HepG2 (cell line): Measurements from ENCODE around the gene AMER2. TPM values are rescaled to one million over a fixed set of nuclear protein-coding genes. Genes with fewer than 3 reads are reported as not detected.

Experiments
- ATAC-seq: fragments of 200-7000 bp; cut with Tn5 transposase; 3 replicates; pipeline ENCODE4 v1.9.1; 2020; ENCODE audit warnings: mild to moderate bottlenecking, moderate library complexity
- BruUV-seq: library from RNA; stranded (reverse); fragments of 400-500 nt; replicated peaks from 2 replicates; lab custom pipeline; 2021; lab: Mats Ljungman, UMichigan
- CTCF ChIA-PET: fragments of 300-600 bp; formaldehyde crosslinking; extraction: SDS; loops from one replicate; lab custom pipeline; 2021; ENCODE audit warnings: low total read pairs, inconsistent platforms, low intra/inter-chr PET ratio; lab: Yijun Ruan, JAX
- POLR2A ChIA-PET: fragments of 350-600 bp; sonication (Branson Sonifier 250); formaldehyde crosslinking; loops from one replicate; lab custom pipeline; 2020; ENCODE audit warnings: antibody characterized with exemption, inconsistent platforms; lab: Yijun Ruan, JAX
- DNase-seq: peaks from one replicate; pipeline ENCODE4 v3.0.0-alpha.2; 2015; ENCODE audit warnings: low spot score
- FAIRE-seq: peaks from 3 replicates; lab custom pipeline; 2011; peaks lifted over from hg19 to GRCh38; lab: Jason Lieb, UNC
- H2AFZ ChIP-seq: one replicate; pipeline ENCODE4 v1.6.1; 2011; ENCODE audit warnings: low read length, inconsistent platforms
- H3K27ac ChIP-seq: fragments of 300-600 bp; 3 replicates; pipeline ENCODE4 v1.8.0; 2011; ENCODE audit warnings: mixed run types, mild to moderate bottlenecking, mixed read lengths, low read length, inconsistent platforms; ENCODE audit not compliant: insufficient read depth; ENCODE audit errors: extremely low read length
- H3K27me3 ChIP-seq, 2 experiments: fragments of 200-600 bp in 1 of 2; 2 replicates in 1 of 2; 3 replicates in 1 of 2; pipeline versions ENCODE4 v1.6.0 to v1.8.0; 2011; ENCODE audit warnings: low read length in 2 of 2, mild to moderate bottlenecking in 2 of 2, moderate library complexity in 2 of 2, inconsistent platforms in 1 of 2; ENCODE audit not compliant: insufficient read depth in 2 of 2, control insufficient read depth in 1 of 2
- H3K36me3 ChIP-seq, 2 experiments: fragments of 200-600 bp in 1 of 2; replicated peaks in 1 of 2; 2 replicates in 1 of 2; 3 replicates in 1 of 2; pipeline versions ENCODE4 v1.5.1 to v1.8.0; 2011; ENCODE audit warnings: low read length in 2 of 2, inconsistent platforms in 1 of 2; ENCODE audit not compliant: insufficient read depth in 2 of 2, control insufficient read depth in 1 of 2
- H3K4me1 ChIP-seq: 2 replicates; pipeline ENCODE4 v1.5.1; 2012; ENCODE audit warnings: low read length, inconsistent platforms; ENCODE audit not compliant: insufficient read depth
- H3K4me2 ChIP-seq: 2 replicates; pipeline ENCODE4 v1.6.0; 2011; ENCODE audit warnings: low read depth, low read length, inconsistent platforms
- H3K4me3 ChIP-seq, 3 experiments: fragments of 200-600 bp in 1 of 3; sonication (generic), shearing (Covaris generic) in 1 of 3; replicated peaks in 1 of 3; 2 replicates each; pipeline ENCODE4 v1.5.1; 2011 to 2016; ENCODE audit warnings: low read length in 3 of 3, inconsistent platforms in 2 of 3, low read depth in 2 of 3, mild to moderate bottlenecking in 2 of 3, control low read depth in 1 of 3, mixed read lengths in 1 of 3; ENCODE audit not compliant: insufficient read depth in 1 of 3
- H3K79me2 ChIP-seq: one replicate; pipeline ENCODE4 v1.6.1; 2011; ENCODE audit warnings: low read length, inconsistent platforms; ENCODE audit not compliant: insufficient read depth
- H3K9ac ChIP-seq: 2 replicates; pipeline ENCODE4 v1.6.0; 2011; ENCODE audit warnings: mild to moderate bottlenecking, low read depth, low read length, inconsistent platforms; ENCODE audit not compliant: insufficient read depth
- H3K9me3 ChIP-seq: 2 replicates; pipeline ENCODE4 v1.5.1; 2012; ENCODE audit warnings: mild to moderate bottlenecking, low read length
- H4K20me1 ChIP-seq: 2 replicates; pipeline ENCODE4 v1.6.0; 2011; ENCODE audit warnings: inconsistent platforms, mild to moderate bottlenecking, low read length, moderate library complexity; ENCODE audit not compliant: insufficient read depth
- AKAP8 ChIP-seq: sonication (generic); formaldehyde crosslinking; IDR thresholded peaks from 2 replicates; pipeline ENCODE4 v1.5.1; 2020; ENCODE audit warnings: mild to moderate bottlenecking, missing genetic modification reagents
- ATF2 ChIP-seq: sonication (generic); formaldehyde crosslinking; IDR thresholded peaks from 2 replicates; pipeline ENCODE4 v1.4.0; 2020; ENCODE audit warnings: missing genetic modification reagents
- ATF7-NPFF ChIP-seq: sonication (generic); formaldehyde crosslinking; IDR thresholded peaks from 2 replicates; pipeline ENCODE4 v1.8.1; 2023; ENCODE audit warnings: mild to moderate bottlenecking, low read depth, missing genetic modification reagents, moderate library complexity
- E2F1 ChIP-seq: sonication (generic); formaldehyde crosslinking; IDR thresholded peaks from 2 replicates; pipeline ENCODE4 v1.5.0; 2020; ENCODE audit warnings: missing genetic modification reagents
- HNF1B ChIP-seq: sonication (generic); formaldehyde crosslinking; IDR thresholded peaks from 2 replicates; pipeline ENCODE4 v1.5.1; 2020; ENCODE audit warnings: mild to moderate bottlenecking, moderate library complexity, missing genetic modification reagents
- POGK ChIP-seq: sonication (generic); formaldehyde crosslinking; conservative IDR thresholded peaks from 2 replicates; pipeline ENCODE4 v1.8.0; 2022; ENCODE audit warnings: mild to moderate bottlenecking, moderate library complexity, missing genetic modification reagents
- ZNF275 ChIP-seq: sonication (generic); formaldehyde crosslinking; IDR thresholded peaks from 2 replicates; pipeline ENCODE4 v1.8.0; 2022; ENCODE audit warnings: missing genetic modification reagents, mild to moderate bottlenecking, inconsistent platforms, borderline replicate concordance
- WGBS: methylation state at CpG from one replicate; pipeline ENCODE4 v1.1.6; 2017; ENCODE audit warnings: low lambda C conversion rate; 5-methylcytosine and 5-hydroxymethylcytosine counted together
- in situ Hi-C: cut with HindIII; loops from 2 replicates; pipeline ENCODE4 v1.10.0; 2017; ENCODE audit warnings: low pct_unique_long_range_greater_than_20kb; ENCODE audit not compliant: extremely low pct_ligation_motif_present
- intact Hi-C: fragments of 100-400 bp; cut with micrococcal nuclease; formaldehyde crosslinking; loops from one replicate; pipeline ENCODE4 v1.10.0; 2022; ENCODE audit not compliant: unreplicated experiment
- polyA plus RNA-seq, 8 experiments: library from polyadenylated mRNA; depleted of rRNA in 3 of 8; stranded (reverse) in 7 of 8; unstranded in 1 of 8; fragments of >200 nt; fragmentation: Illumina TruSeq in 4 of 8; extraction: Trizol in 4 of 8; gene quantifications; 2 replicates each; pipeline versions ENCODE4 v1.2.1 to v1.2.3, GENCODE V29; 2011 to 2016; ENCODE audit warnings: low read depth in 4 of 8, missing spikeins in 1 of 8, mixed read lengths in 1 of 8; ENCODE audit not compliant: insufficient read depth in 1 of 8
- total RNA-seq, 5 experiments: library from RNA; depleted of rRNA; stranded (reverse); fragments of >200 nt; fragmentation: Illumina TruSeq; extraction: Trizol; gene quantifications; 2 replicates each; pipeline ENCODE4 v1.2.3, GENCODE V29; 2016; ENCODE audit warnings: low read depth in 1 of 5

Gene AMER2
- total and polyA plus RNA-seq, 2 of the 13 experiments (the other 11 are each of a cell fraction or from before 2014, with no cell fraction given) = not detected

GRCh38 chr13:25137788-25138115, 34.3 kb downstream of the AMER2 start (continued):
- TF ChIP-seq ATF2 = no peak
- no peak for TF ChIP-seq ATF7-NPFF
- TF ChIP-seq ZNF275 = no peak

- Histone ChIP-seq H4K20me1 (no peaks in the 10 kb centered on the region), H2AFZ (no peak overlapping the region), H3K79me2 (no peaks in the 10 kb centered on the region), H3K27me3 (peaks cover 0 to 10% of the 10 kb centered on the region in 2 experiments; a peak in 2 of 5 replicates), H3K4me1 (no peaks in the 10 kb centered on the region), H3K36me3 (no peaks in the 10 kb centered on the region), H3K4me3 (no peak overlapping the region), H3K9ac (no peak overlapping the region), H3K9me3 (no peaks in the 10 kb centered on the region; the same call in 1 of the 2 replicates), H3K27ac (no peak overlapping the region), H3K4me2 (no peak overlapping the region)
- CTCF ChIA-PET = no interaction called here
- FAIRE-seq (no peak), ATAC-seq (no peak), DNase-seq (no peak)
- POLR2A ChIA-PET = no interaction called here
- in situ Hi-C loops = no loop called here
- 11% methylated on average over 14 of the region's 15 CpGs for WGBS
- intact Hi-C loops = no loop called here
- TF ChIP-seq HNF1B (CRISPR knock-in tag) (no peak), AKAP8 (CRISPR knock-in tag) (no peak), POGK (no peak), E2F1 (CRISPR knock-in tag) (no peak)
- BruUV-seq = no TSS peak
Measured at GRCh38 chr13:25136880-25137787, 35.0 kb downstream of the AMER2 start.
